PC-9 (cell line): Measurements from ENCODE around the gene EXOC8.

ENCODE experiments used
- EZH2 ChIP-seq: fragments of 200-600 bp; sonication (generic); IDR thresholded peaks from 2 replicates; pipeline ENCODE4 v1.8.0; 2017; ENCODE audit warnings: antibody characterized with exemption, low read depth
- TF ChIP-seq, protein P1 (sequence below): fragments of 200-600 bp; sonication (generic); conservative IDR thresholded peaks from 2 replicates; pipeline ENCODE4 v1.6.1; 2017; ENCODE audit warnings: mixed run types, antibody characterized with exemption, mild to moderate bottlenecking, moderate library complexity

DNA sequence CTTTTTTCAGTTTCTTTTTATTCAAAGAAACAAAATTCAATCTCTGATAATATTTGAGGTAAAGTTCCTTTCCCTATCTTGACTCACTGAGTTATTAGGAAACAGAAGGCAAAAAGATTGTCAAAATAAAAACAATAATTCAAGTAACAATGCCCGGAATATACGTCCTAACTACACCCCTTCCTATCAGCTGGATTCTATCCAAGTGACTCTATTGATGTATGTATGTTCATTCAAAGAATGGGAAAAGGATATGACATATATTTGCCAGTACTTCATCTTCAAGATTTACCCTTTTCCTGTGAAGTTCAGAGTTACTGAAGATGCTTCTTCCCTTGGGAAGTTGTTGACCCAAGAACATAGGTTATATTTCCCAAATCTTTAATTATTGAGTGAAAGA lies 14.2 kb upstream of the EXOC8 start:
- no peak for TF ChIP-seq EZH2
- TF ChIP-seq, protein P1, sequence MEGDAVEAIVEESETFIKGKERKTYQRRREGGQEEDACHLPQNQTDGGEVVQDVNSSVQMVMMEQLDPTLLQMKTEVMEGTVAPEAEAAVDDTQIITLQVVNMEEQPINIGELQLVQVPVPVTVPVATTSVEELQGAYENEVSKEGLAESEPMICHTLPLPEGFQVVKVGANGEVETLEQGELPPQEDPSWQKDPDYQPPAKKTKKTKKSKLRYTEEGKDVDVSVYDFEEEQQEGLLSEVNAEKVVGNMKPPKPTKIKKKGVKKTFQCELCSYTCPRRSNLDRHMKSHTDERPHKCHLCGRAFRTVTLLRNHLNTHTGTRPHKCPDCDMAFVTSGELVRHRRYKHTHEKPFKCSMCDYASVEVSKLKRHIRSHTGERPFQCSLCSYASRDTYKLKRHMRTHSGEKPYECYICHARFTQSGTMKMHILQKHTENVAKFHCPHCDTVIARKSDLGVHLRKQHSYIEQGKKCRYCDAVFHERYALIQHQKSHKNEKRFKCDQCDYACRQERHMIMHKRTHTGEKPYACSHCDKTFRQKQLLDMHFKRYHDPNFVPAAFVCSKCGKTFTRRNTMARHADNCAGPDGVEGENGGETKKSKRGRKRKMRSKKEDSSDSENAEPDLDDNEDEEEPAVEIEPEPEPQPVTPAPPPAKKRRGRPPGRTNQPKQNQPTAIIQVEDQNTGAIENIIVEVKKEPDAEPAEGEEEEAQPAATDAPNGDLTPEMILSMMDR, result no peak
